PC-9 (cell line): ENCODE measurements around the gene TTBK2.

Source experiments
- CTCF ChIP-seq: fragments of 200-600 bp; sonication (generic); conservative IDR thresholded peaks from 2 replicates; pipeline ENCODE4 v1.6.1; 2017; ENCODE audit warnings: mixed run types, antibody characterized with exemption, mild to moderate bottlenecking, moderate library complexity
- EZH2 ChIP-seq: fragments of 200-600 bp; sonication (generic); IDR thresholded peaks from 2 replicates; pipeline ENCODE4 v1.8.0; 2017; ENCODE audit warnings: antibody characterized with exemption, low read depth

- TF ChIP-seq CTCF = peak; percentile 71
- TF ChIP-seq EZH2 = no peak
These were observed 182.8 kb downstream of the TTBK2 start for GRCh38 chr15:42737529-42738328.
